Fibroblast of lung (primary cell): ENCODE results near the gene MRTO4.

ENCODE experiments used
- CTCF ChIP-seq, 2 donors: IDR thresholded peaks in 1 of 2; conservative IDR thresholded peaks in 1 of 2; 1 replicate in 1 of 2; 2 replicates in 1 of 2; pipeline ENCODE4 v1.5.1; 2011 to 2012; ENCODE audit warnings: low read length in 2 of 2, control low read depth in 1 of 2, inconsistent platforms in 1 of 2, low read depth in 1 of 2, mild to moderate bottlenecking in 1 of 2
- EZH2 ChIP-seq: IDR thresholded peaks from 2 replicates; pipeline ENCODE4 v1.5.1; 2012; ENCODE audit warnings: low read length, control low read depth, mild to moderate bottlenecking; ENCODE audit errors: missing control alignments

GRCh38 chr1:19287436-19288185 lies 36.0 kb downstream of the MRTO4 start:
- TF ChIP-seq CTCF (conservative IDR thresholded peaks at IDR 0.05 in 1 of 2, IDR thresholded peaks at IDR 0.05 in 1 of 2; ENCODE audit: low read depth in 1 of 2, low read length in 2 of 2) = no peak
- TF ChIP-seq EZH2 = no peak
